LNCaP clone FGC (cell line): ENCODE data around the gene FXYD5.
"Not testable (repeated sequence)": the region's sequence is repeated elsewhere in the genome, so short reads cannot be mapped to it uniquely, and the experiment has no call there.

ENCODE experiments used
- DNase-seq: peaks from one replicate; pipeline ENCODE4 v3.0.0-alpha.2; 2011; ENCODE audit warnings: low read depth
- H3K4me3 ChIP-seq: 2 replicates; pipeline ENCODE4 v1.5.1; 2011; ENCODE audit warnings: mild to moderate bottlenecking, low read depth, low read length, control low read depth
- CTCF ChIP-seq: IDR thresholded peaks from 2 replicates; pipeline ENCODE4 v1.5.1; 2012; ENCODE audit warnings: mild to moderate bottlenecking; ENCODE audit not compliant: control insufficient read depth, insufficient read depth; ENCODE audit errors: extremely low read depth

FXYD5 gene

GRCh38 chr19:35151273-35152065 lies 3.1 kb upstream of the FXYD5 start:
- no peak for TF ChIP-seq CTCF
- no peak for DNase-seq
- H3K4me3 ChIP-seq: no peak overlapping the region

GRCh38 chr19:35153129-35153522 lies 1.4 kb upstream of the FXYD5 start:
- not testable (repeated sequence) for DNase-seq, H3K4me3 ChIP-seq

- DNase-seq: no peak
- peak overlapping the region; percentile 18; the same call in 1 of the 2 replicates for H3K4me3 ChIP-seq
- TF ChIP-seq CTCF: no peak
Observed at GRCh38 chr19:35153701-35154524, 622 bp upstream of the FXYD5 start.

- H3K4me3 ChIP-seq: no peak overlapping the region
- no peak for TF ChIP-seq CTCF
- DNase-seq: no peak
Observed at GRCh38 chr19:35155441-35155840, 906 bp downstream of the FXYD5 start.

GRCh38 chr19:35155981-35156672 lies 1.6 kb downstream of the FXYD5 start:
- H3K4me3 ChIP-seq: no peak overlapping the region
- DNase-seq: no peak
- TF ChIP-seq CTCF: no peak

- no peak overlapping the region for H3K4me3 ChIP-seq
- no peak for DNase-seq
- TF ChIP-seq CTCF: no peak
Observed at GRCh38 chr19:35156673-35157014, 2.1 kb downstream of the FXYD5 start.

- no peak overlapping the region for H3K4me3 ChIP-seq
- TF ChIP-seq CTCF: no peak
- no peak for DNase-seq
Observed at GRCh38 chr19:35157431-35157830, 2.9 kb downstream of the FXYD5 start.
